Fibroblast of villous mesenchyme (primary cell): ENCODE data around the gene PLPP1. TPM values are rescaled to one million over a fixed set of nuclear protein-coding genes. Genes with fewer than 3 reads are reported as not detected.
A peak's percentile ranks its signal among the peaks of the same experiment; 100 is the strongest.

Source experiments
- DNase-seq: peaks from one replicate; pipeline ENCODE4 v3.0.0-alpha.2; 2010; ENCODE audit warnings: low read depth
- H3K4me3 ChIP-seq: 2 replicates; pipeline ENCODE4 v1.5.1; 2011; ENCODE audit warnings: low read depth, mild to moderate bottlenecking, low read length
- CTCF ChIP-seq: IDR thresholded peaks from 2 replicates; pipeline ENCODE4 v1.5.1; 2012; ENCODE audit warnings: low read depth, mild to moderate bottlenecking, low read length; ENCODE audit not compliant: insufficient read depth
- total RNA-seq: library from RNA; depleted of rRNA; stranded (reverse); fragments of >200 nt; gene quantifications from 2 replicates; pipeline ENCODE4 v1.2.3, GENCODE V29; 2012

PLPP1 gene
- total RNA-seq, 1 donor = 97.6 TPM

- TF ChIP-seq CTCF = no peak
- no peak for DNase-seq
- no peak overlapping the region for H3K4me3 ChIP-seq
Measured at GRCh38 chr5:55409775-55410174, 125.0 kb downstream of the PLPP1 start.

- DNase-seq = peak; percentile 33
- H3K4me3 ChIP-seq = no peak overlapping the region
- no peak for TF ChIP-seq CTCF
Measured at GRCh38 chr5:55407984-55408383, 126.8 kb downstream of the PLPP1 start.

- peak; percentile 71 for DNase-seq
- H3K4me3 ChIP-seq = no peak overlapping the region
- peak; percentile 79 for TF ChIP-seq CTCF
Measured at GRCh38 chr5:55407059-55407684, 127.6 kb downstream of the PLPP1 start.

- no peak for DNase-seq
- H3K4me3 ChIP-seq = no peak overlapping the region
- no peak for TF ChIP-seq CTCF
Measured at GRCh38 chr5:55406292-55406691, 128.5 kb downstream of the PLPP1 start.

- no peak for TF ChIP-seq CTCF
- no peak for DNase-seq
- no peak overlapping the region for H3K4me3 ChIP-seq
Measured at GRCh38 chr5:55402199-55402598, 132.6 kb downstream of the PLPP1 start.

GRCh38 chr5:55393501-55394175, 141.1 kb downstream of the PLPP1 start:
- DNase-seq = no peak
- no peak overlapping the region for H3K4me3 ChIP-seq
- no peak for TF ChIP-seq CTCF
